Large intestine (tissue), 3 donors: ENCODE measurements around the gene MYH13. TPM values are rescaled to one million over a fixed set of nuclear protein-coding genes. Genes with fewer than 3 reads are reported as not detected.

Experiments used
- DNase-seq, 2 donors: peaks; one replicate each; pipeline versions ENCODE4 v3.0.0 to v3.0.0-alpha.2; 2013
- H3K27ac ChIP-seq: one replicate; pipeline ENCODE4 v1.5.1; 2013; ENCODE audit warnings: low read length
- H3K27me3 ChIP-seq: 2 replicates; pipeline ENCODE4 v1.6.1; 2013; ENCODE audit warnings: low read length; ENCODE audit not compliant: control insufficient read depth, insufficient read depth
- H3K36me3 ChIP-seq: 2 replicates; pipeline ENCODE4 v1.6.1; 2013; ENCODE audit warnings: low read length; ENCODE audit not compliant: control insufficient read depth, insufficient read depth
- H3K4me1 ChIP-seq: one replicate; pipeline ENCODE4 v1.6.1; 2013; ENCODE audit warnings: low read length; ENCODE audit not compliant: control insufficient read depth, insufficient read depth
- H3K4me3 ChIP-seq: one replicate; pipeline ENCODE4 v1.5.1; 2013; ENCODE audit warnings: low read length
- H3K9me3 ChIP-seq: one replicate; pipeline ENCODE4 v1.6.1; 2013; ENCODE audit warnings: mild to moderate bottlenecking, low read depth, low read length, moderate library complexity; ENCODE audit not compliant: control insufficient read depth
- WGBS: methylation state at CpG from one replicate; pipeline ENCODE4 v1.1.5; 2013; ENCODE audit warnings: low lambda C conversion rate; ENCODE audit not compliant: insufficient coverage; 5-methylcytosine and 5-hydroxymethylcytosine counted together
- polyA plus RNA-seq: library from polyadenylated mRNA; unstranded; fragments of 120-200 nt; gene quantifications from one replicate; pipeline ENCODE4 v1.2.1, GENCODE V29; 2013

Gene MYH13
- polyA plus RNA-seq, 1 donor, result 0.04 TPM

GRCh38 chr17:10285896-10286295 is 86.9 kb downstream of the MYH13 start:
- H3K27ac ChIP-seq, result no peak overlapping the region
- 100% methylated on average over 2 of the region's 8 CpGs for WGBS
- no peaks in the 10 kb centered on the region for H3K9me3 ChIP-seq
- H3K4me1 ChIP-seq, result no peaks in the 10 kb centered on the region
- H3K4me3 ChIP-seq, result no peak overlapping the region
- DNase-seq, result no peak
- H3K27me3 ChIP-seq, result peaks cover 14% of the 10 kb centered on the region
- no peaks in the 10 kb centered on the region for H3K36me3 ChIP-seq

GRCh38 chr17:10280068-10280467 is 92.7 kb downstream of the MYH13 start:
- H3K4me1 ChIP-seq, result no peaks in the 10 kb centered on the region
- no peaks in the 10 kb centered on the region for H3K27me3 ChIP-seq
- no CpG with 5 or more reads among the region's 1 CpG for WGBS
- no peak for DNase-seq
- no peaks in the 10 kb centered on the region for H3K9me3 ChIP-seq
- H3K4me3 ChIP-seq, result no peak overlapping the region
- no peak overlapping the region for H3K27ac ChIP-seq
- no peaks in the 10 kb centered on the region for H3K36me3 ChIP-seq

DNA sequence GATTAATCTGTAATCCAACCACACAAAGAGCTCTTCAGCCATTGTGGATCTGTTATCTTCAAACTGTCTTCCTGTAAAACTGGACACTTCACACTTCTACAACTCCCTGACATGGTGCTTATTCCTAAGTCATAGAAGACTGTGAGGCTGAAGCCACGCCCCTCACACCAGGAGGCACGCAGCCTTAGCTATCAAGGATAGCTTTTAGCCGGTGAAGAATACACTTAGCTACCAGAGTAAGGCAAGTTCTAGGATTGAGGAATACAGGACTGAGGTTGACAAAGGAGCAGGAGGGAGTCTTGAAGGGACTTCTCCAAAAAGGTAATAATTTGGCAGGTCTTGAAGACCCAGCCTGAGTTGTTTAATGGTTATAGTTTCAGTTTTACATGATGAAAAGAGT is 94.6 kb downstream of the MYH13 start:
- Histone ChIP-seq H3K36me3 (no peaks in the 10 kb centered on the region), H3K27ac (no peak overlapping the region), H3K27me3 (peaks cover 2% of the 10 kb centered on the region), H3K9me3 (no peaks in the 10 kb centered on the region), H3K4me3 (no peak overlapping the region), H3K4me1 (no peaks in the 10 kb centered on the region)
- no peak for DNase-seq
- WGBS, result no CpG with 5 or more reads among the region's 3 CpGs

DNA sequence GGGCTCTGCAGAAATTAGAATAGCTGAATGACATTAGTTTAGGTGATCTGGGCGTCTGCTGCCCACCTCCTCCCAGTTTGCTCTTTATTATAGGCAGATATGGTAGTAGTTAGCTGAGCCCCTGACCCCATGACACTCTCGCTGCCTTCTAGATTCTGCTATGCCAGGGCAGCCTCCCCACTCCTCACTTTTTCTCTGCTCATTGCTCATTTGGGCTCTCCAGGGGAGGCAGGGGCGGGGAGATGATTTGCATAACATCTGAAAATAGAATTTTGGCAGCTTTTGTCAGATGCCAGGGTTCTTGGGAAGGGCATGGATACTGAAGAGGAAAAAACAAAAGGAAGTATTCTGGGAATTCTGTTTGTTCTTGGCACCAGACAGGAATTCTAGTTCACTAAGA is 96.4 kb downstream of the MYH13 start:
- WGBS, result no CpG with 5 or more reads among the region's 3 CpGs

DNA sequence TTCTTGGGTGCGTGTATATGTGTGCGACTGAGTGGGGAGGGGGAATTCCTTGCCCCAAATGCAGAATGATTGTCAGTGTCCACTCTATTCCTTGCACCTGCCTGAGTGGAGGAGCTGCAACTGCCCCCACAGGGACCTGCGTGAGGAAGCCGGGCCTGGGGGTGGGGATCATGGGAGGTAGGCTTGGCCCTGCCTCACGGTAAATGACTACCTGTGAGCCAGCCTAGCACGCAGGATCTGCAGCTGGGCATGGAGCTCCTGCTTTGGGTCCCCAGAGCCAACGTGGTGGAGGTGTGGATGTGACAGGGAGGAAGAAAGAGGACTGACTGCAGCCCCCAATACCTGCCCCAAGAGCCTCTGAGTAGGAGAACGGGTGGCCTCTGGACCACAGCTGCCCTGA is 97.4 kb downstream of the MYH13 start:
- Histone ChIP-seq H3K9me3 (no peaks in the 10 kb centered on the region), H3K36me3 (no peaks in the 10 kb centered on the region), H3K27me3 (peaks cover 2% of the 10 kb centered on the region), H3K4me3 (no peak overlapping the region), H3K27ac (no peak overlapping the region), H3K4me1 (no peaks in the 10 kb centered on the region)
- DNase-seq, result no peak
- WGBS, result no CpG with 5 or more reads among the region's 8 CpGs

More for the DNA sequence above, 96.4 kb downstream of the MYH13 start:
- Histone ChIP-seq H3K9me3 (no peaks in the 10 kb centered on the region), H3K4me3 (no peak overlapping the region), H3K27ac (no peak overlapping the region), H3K4me1 (no peaks in the 10 kb centered on the region), H3K27me3 (peaks cover 2% of the 10 kb centered on the region), H3K36me3 (no peaks in the 10 kb centered on the region)
- DNase-seq, result no peak

DNA sequence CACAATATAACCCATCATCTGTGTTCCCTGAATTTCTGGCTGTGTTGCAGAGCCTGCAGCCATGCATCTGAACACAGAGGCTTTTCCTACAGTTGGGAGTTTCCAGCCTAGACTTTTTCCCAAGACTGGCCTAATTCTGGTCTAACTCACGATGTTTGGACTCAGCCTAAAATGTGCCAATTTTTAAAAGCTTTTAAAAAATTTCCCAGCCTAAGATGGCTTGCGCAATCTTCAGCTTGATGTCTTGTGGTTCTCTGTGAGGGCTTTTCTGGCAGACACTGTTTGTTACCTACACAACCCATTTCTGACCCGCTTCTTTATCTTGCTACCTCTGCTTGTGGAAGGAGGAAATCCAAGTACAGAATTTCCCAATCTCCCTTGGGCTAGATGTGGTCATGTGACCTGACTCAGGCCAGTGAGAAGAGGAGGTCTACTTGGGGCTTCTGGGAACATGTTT is 101.7 kb downstream of the MYH13 start:
- H3K27me3 ChIP-seq, result peaks cover 2% of the 10 kb centered on the region
- no peak overlapping the region for H3K27ac ChIP-seq
- no peak for DNase-seq
- no peaks in the 10 kb centered on the region for H3K9me3 ChIP-seq
- H3K4me1 ChIP-seq, result no peaks in the 10 kb centered on the region
- H3K36me3 ChIP-seq, result no peaks in the 10 kb centered on the region
- no peak overlapping the region for H3K4me3 ChIP-seq
- WGBS, result 100% methylated on average over 1 of the region's 3 CpGs

GRCh38 chr17:10270258-10270657 is 102.5 kb downstream of the MYH13 start:
- Histone ChIP-seq H3K4me3 (no peak overlapping the region), H3K36me3 (no peaks in the 10 kb centered on the region), H3K4me1 (no peaks in the 10 kb centered on the region), H3K27ac (no peak overlapping the region), H3K9me3 (no peaks in the 10 kb centered on the region), H3K27me3 (peaks cover 2% of the 10 kb centered on the region)
- DNase-seq, result no peak
- no CpG with 5 or more reads among the region's 1 CpG for WGBS

DNA sequence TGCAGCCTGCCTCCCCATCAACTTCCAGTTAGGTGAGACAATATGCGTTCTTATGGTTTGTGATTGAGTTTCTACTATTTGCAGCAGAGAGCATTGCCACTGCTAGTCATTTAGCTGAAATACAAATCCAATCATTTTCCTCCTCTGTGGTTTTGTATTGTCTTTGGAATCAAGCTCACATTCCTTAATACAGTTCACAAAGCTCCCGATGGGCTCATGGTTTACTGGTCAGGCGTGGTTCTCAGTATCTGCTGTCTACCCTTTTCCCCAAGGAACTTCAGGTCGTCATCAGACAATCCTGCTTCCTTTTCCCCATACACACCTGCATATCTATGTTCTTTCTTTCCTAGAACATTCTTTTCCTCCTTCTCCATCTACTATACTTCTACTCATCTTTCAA is 104.8 kb downstream of the MYH13 start:
- Histone ChIP-seq H3K4me1 (no peaks in the 10 kb centered on the region), H3K4me3 (no peak overlapping the region), H3K27me3 (no peaks in the 10 kb centered on the region), H3K36me3 (no peaks in the 10 kb centered on the region), H3K27ac (no peak overlapping the region), H3K9me3 (no peaks in the 10 kb centered on the region)
- no peak for DNase-seq
- 75% methylated on average over 1 of the region's 4 CpGs for WGBS

GRCh38 chr17:10266296-10266876 is 106.4 kb downstream of the MYH13 start:
- no peak for DNase-seq
- no CpG with 5 or more reads among the region's 3 CpGs for WGBS
- Histone ChIP-seq H3K27ac (no peak overlapping the region), H3K36me3 (no peaks in the 10 kb centered on the region), H3K4me1 (no peaks in the 10 kb centered on the region), H3K9me3 (no peaks in the 10 kb centered on the region), H3K27me3 (no peaks in the 10 kb centered on the region), H3K4me3 (no peak overlapping the region)

DNA sequence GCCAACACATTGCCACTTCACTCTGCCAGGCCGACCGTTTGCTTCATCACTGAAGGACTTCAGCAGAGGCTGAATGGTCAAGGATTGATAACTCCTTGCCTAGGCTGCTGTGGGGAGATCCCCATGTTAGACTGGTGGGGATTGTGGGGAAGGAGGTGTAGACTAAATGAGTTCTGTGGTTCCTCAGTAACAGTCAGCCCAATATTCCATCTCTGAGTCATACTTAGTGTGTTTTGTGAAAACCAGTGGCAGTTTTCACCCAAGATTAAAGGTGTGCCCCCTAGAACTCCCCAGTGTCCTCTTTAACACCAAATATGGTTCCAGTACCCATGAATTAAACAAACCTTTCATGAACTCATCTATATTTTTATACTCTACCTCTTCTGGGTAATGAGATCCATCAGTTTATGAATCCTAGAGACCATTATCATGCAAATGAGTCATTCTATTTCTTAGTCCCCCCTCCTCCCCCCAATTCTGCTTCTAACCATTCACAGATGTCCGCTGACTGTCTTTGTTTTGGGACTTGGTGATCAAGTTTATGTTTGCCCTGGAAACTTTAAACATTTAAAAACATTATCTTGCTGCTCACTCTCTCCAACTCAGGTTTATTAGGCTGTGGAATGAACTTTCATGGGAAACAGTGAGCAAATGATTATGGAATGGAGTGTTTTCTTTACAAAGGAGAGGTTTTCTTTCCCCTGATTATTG is 107.6 kb downstream of the MYH13 start:
- no peak for DNase-seq
- H3K27me3 ChIP-seq, result no peaks in the 10 kb centered on the region
- H3K4me3 ChIP-seq, result no peak overlapping the region
- no peaks in the 10 kb centered on the region for H3K4me1 ChIP-seq
- H3K9me3 ChIP-seq, result no peaks in the 10 kb centered on the region
- no peak overlapping the region for H3K27ac ChIP-seq
- WGBS, result no CpG with 5 or more reads among the region's 3 CpGs
- no peaks in the 10 kb centered on the region for H3K36me3 ChIP-seq

DNA sequence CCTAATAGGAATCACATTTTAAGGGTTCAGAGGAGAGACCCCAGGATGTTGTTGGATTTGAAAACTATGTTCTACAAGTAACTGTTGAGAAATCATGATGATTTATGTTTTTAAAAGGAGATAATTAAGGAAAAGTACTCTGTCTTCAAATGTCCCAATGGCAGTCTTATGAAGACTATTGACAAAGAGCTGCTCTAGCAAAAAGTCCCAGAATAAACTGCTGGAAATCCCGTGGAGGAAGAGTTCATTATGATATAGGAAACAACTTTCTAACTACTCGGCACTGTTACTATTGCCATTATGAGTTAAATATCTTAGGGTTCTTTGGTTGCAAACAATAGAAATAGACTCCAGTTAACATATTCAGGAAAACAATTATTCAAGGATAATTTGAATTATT is 108.8 kb downstream of the MYH13 start:
- Histone ChIP-seq H3K4me3 (no peak overlapping the region), H3K4me1 (no peaks in the 10 kb centered on the region), H3K36me3 (no peaks in the 10 kb centered on the region), H3K27ac (no peak overlapping the region), H3K9me3 (no peaks in the 10 kb centered on the region), H3K27me3 (no peaks in the 10 kb centered on the region)
- no peak for DNase-seq
- no CpG with 5 or more reads among the region's 2 CpGs for WGBS
